Measurements from ENCODE around the gene MTA2. TPM values are rescaled to one million over a fixed set of nuclear protein-coding genes. Genes with fewer than 3 reads are reported as not detected.

MTA2 gene
- total RNA-seq, 2 experiments from 2014 or later, result 159 to 179 TPM

GRCh38 chr11:62612366-62613290 lies 11.0 kb upstream of the MTA2 start, which contains the start of the genes EML3 and ROM1:
Gene EML3 (minus strand): TSS chr11:62612775. CDS start chr11:62612457, 318 bp downstream.
Gene ROM1 (plus strand): TSS chr11:62613257. CDS start chr11:62613282, 25 bp downstream.
- Mint-ChIP-seq H3K9me3 (ENCODE audit: low read depth) (no peaks in the 10 kb centered on the region), H3K36me3 (ENCODE audit: low read depth) (peaks cover 42% of the 10 kb centered on the region), H3K27me3 (no peaks in the 10 kb centered on the region), H3K4me3 (peak within 1 kb of the TSS; percentile 91), H3K27ac (peak within 1 kb of the TSS; percentile 90), H3K4me1 (peaks cover 37% of the 10 kb centered on the region)
- intact Hi-C loops (cut with DNase I, micrococcal nuclease), result loop anchor here (1.0 to 5.0 kb wide), 13 partner anchors 10 to 245 kb away; partner anchors contain the start of genes C11orf98 (in 2 of the 2), CSKMT (in 2 of the 2), GANAB (in 2 of the 2) and BSCL2 (in 1 of the 2)
- POLR2A ChIA-PET, result interaction anchor here (0.5 to 2.9 kb wide), 7 partner anchors 9 to 229 kb away, joined by 3 to 21 read pairs (median 6); partner anchors contain the start of genes B3GAT3, C11orf98, CSKMT and MTA2
- ATAC-seq (peak; percentile 78), DNase-seq (peak; percentile 91)
- CTCF ChIA-PET, result interaction anchor here (0.7 to 2.9 kb wide), 14 partner anchors 9 to 52 kb away, joined by 3 to 19 read pairs (median 4); partner anchors contain the start of genes B3GAT3, C11orf98, EEF1G and MTA2

GRCh38 chr11:62611705-62612365 lies 10.2 kb upstream of the MTA2 start:
- CTCF ChIA-PET, result interaction anchor here (0.7 to 2.9 kb wide), 17 partner anchors 10 to 106 kb away, joined by 3 to 19 read pairs (median 4); partner anchors contain the start of genes B3GAT3, C11orf98, EEF1G and MTA2
- Mint-ChIP-seq H3K36me3 (ENCODE audit: low read depth) (peaks cover 44% of the 10 kb centered on the region), H3K4me3 (peak overlapping the region; percentile 91), H3K4me1 (peaks cover 38% of the 10 kb centered on the region), H3K27me3 (no peaks in the 10 kb centered on the region), H3K27ac (peak overlapping the region; percentile 90), H3K9me3 (ENCODE audit: low read depth) (no peaks in the 10 kb centered on the region)
- POLR2A ChIA-PET, result interaction anchor here (0.6 to 2.9 kb wide), 8 partner anchors 10 to 267 kb away, joined by 3 to 21 read pairs (median 5); partner anchors contain the start of genes B3GAT3, C11orf98, CSKMT and MTA2
- peak; percentile 72 for DNase-seq
- peak; percentile 25 for ATAC-seq
- intact Hi-C loops (cut with DNase I, micrococcal nuclease), result loop anchor here (1.0 to 5.0 kb wide), 13 partner anchors 10 to 245 kb away; partner anchors contain the start of genes C11orf98 (in 2 of the 2), CSKMT (in 2 of the 2), GANAB (in 2 of the 2) and BSCL2 (in 1 of the 2)

GRCh38 chr11:62610814-62611704 lies 9.4 kb upstream of the MTA2 start:
- ATAC-seq (no peak), DNase-seq (peak; percentile 16)
- peak overlapping the region; percentile 91 for H3K4me3 Mint-ChIP-seq
- ChIA-PET POLR2A (interaction anchor here (0.6 to 2.9 kb wide), 8 partner anchors 9 to 267 kb away, joined by 3 to 21 read pairs (median 5); partner anchors contain the start of genes B3GAT3, C11orf98, CSKMT and MTA2), CTCF (interaction anchor here (0.7 to 2.9 kb wide), 16 partner anchors 10 to 105 kb away, joined by 3 to 19 read pairs (median 4); partner anchors contain the start of genes B3GAT3, C11orf98, EEF1G and MTA2)
- H3K27me3 Mint-ChIP-seq, result no peaks in the 10 kb centered on the region
- H3K9me3 Mint-ChIP-seq (ENCODE audit: low read depth), result no peaks in the 10 kb centered on the region
- peaks cover 43% of the 10 kb centered on the region for H3K36me3 Mint-ChIP-seq (ENCODE audit: low read depth)
- peaks cover 40% of the 10 kb centered on the region for H3K4me1 Mint-ChIP-seq
- peak overlapping the region; percentile 90 for H3K27ac Mint-ChIP-seq
- intact Hi-C loops (cut with DNase I, micrococcal nuclease), result loop anchor here (5.0 kb wide), 2 partner anchors 54 to 246 kb away; no protein-coding TSS in a partner anchor

GRCh38 chr11:62610403-62610802 lies 8.7 kb upstream of the MTA2 start:
- intact Hi-C loops (cut with DNase I, micrococcal nuclease), result loop anchor here (5.0 kb wide), 2 partner anchors 53 to 247 kb away; no protein-coding TSS in a partner anchor
- Mint-ChIP-seq H3K4me3 (peak overlapping the region; percentile 91), H3K36me3 (ENCODE audit: low read depth) (peaks cover 42% of the 10 kb centered on the region), H3K9me3 (ENCODE audit: low read depth) (no peaks in the 10 kb centered on the region), H3K4me1 (peaks cover 40% of the 10 kb centered on the region), H3K27me3 (no peaks in the 10 kb centered on the region), H3K27ac (peak overlapping the region; percentile 81)
- ChIA-PET CTCF (interaction anchor here (0.6 to 2.9 kb wide), 4 partner anchors 17 to 67 kb away, joined by 3 to 19 read pairs (median 6); partner anchors contain the start of gene TUT1), POLR2A (interaction anchor here (0.9 to 2.9 kb wide), 2 partner anchors 9 to 19 kb away, joined by 5 to 11 read pairs; partner anchors contain the start of genes MTA2 and TUT1)
- DNase-seq, result no peak
- no peak for ATAC-seq

- Mint-ChIP-seq H3K36me3 (ENCODE audit: low read depth) (peaks cover 51% of the 10 kb centered on the region), H3K4me3 (no peak overlapping the region), H3K4me1 (peaks cover 30% of the 10 kb centered on the region), H3K9me3 (ENCODE audit: low read depth) (no peaks in the 10 kb centered on the region), H3K27me3 (no peaks in the 10 kb centered on the region), H3K27ac (no peak overlapping the region)
- intact Hi-C loops (cut with DNase I, micrococcal nuclease), result loop anchor here in 1 of 2 experiments (10.0 kb wide), 1 partner anchor 1636 kb away; the partner anchor contains the start of genes FKBP2 and PPP1R14B
- ATAC-seq (no peak), DNase-seq (no peak)
- POLR2A ChIA-PET, result no interaction called here
- CTCF ChIA-PET, result interaction anchor here (0.6 to 1.8 kb wide), 4 partner anchors 17 to 110 kb away, joined by 3 to 9 read pairs (median 4); partner anchors contain the start of gene TUT1
Measured at GRCh38 chr11:62608776-62609175, 7.1 kb upstream of the MTA2 start.

- H3K4me3 Mint-ChIP-seq, result no peak overlapping the region
- ChIA-PET CTCF (interaction anchor here (1.1 to 1.8 kb wide), 3 partner anchors 10 to 52 kb away, joined by 4 to 9 read pairs (median 6); partner anchors contain the start of gene TUT1), POLR2A (interaction anchor here (0.6 to 0.7 kb wide), 3 partner anchors 8 to 233 kb away, joined by 3 to 6 read pairs (median 4); no protein-coding TSS in a partner anchor)
- H3K27ac Mint-ChIP-seq, result no peak overlapping the region
- DNase-seq, result peak; percentile 22
- H3K4me1 Mint-ChIP-seq, result peaks cover 34% of the 10 kb centered on the region
- H3K27me3 Mint-ChIP-seq, result no peaks in the 10 kb centered on the region
- intact Hi-C loops (cut with DNase I, micrococcal nuclease), result loop anchor here in 1 of 2 experiments (10.0 kb wide), 1 partner anchor 1637 kb away; the partner anchor contains the start of genes FKBP2 and PPP1R14B
- ATAC-seq, result no peak
- H3K9me3 Mint-ChIP-seq (ENCODE audit: low read depth), result no peaks in the 10 kb centered on the region
- peaks cover 62% of the 10 kb centered on the region for H3K36me3 Mint-ChIP-seq (ENCODE audit: low read depth)
Measured at GRCh38 chr11:62607714-62608113, 6.0 kb upstream of the MTA2 start.

GRCh38 chr11:62605902-62606301 lies 4.2 kb upstream of the MTA2 start:
- POLR2A ChIA-PET, result interaction anchor here (1.2 kb wide), 1 partner anchor 14 kb away, joined by 4 read pairs; the partner anchor contains the start of gene TUT1
- CTCF ChIA-PET, result no interaction called here
- intact Hi-C loops (cut with DNase I, micrococcal nuclease), result loop anchor here in 1 of 2 experiments (10.0 kb wide), 1 partner anchor 1639 kb away; the partner anchor contains the start of genes FKBP2 and PPP1R14B

GRCh38 chr11:62605467-62605866 lies 3.8 kb upstream of the MTA2 start:
- peaks cover 35% of the 10 kb centered on the region for H3K4me1 Mint-ChIP-seq
- H3K36me3 Mint-ChIP-seq (ENCODE audit: low read depth), result peaks cover 67% of the 10 kb centered on the region
- CTCF ChIA-PET, result no interaction called here
- no peak overlapping the region for H3K4me3 Mint-ChIP-seq
- no peaks in the 10 kb centered on the region for H3K27me3 Mint-ChIP-seq
- intact Hi-C loops (cut with DNase I, micrococcal nuclease), result loop anchor here in 1 of 2 experiments (10.0 kb wide), 1 partner anchor 1639 kb away; the partner anchor contains the start of genes FKBP2 and PPP1R14B
- POLR2A ChIA-PET, result interaction anchor here (1.2 kb wide), 1 partner anchor 14 kb away, joined by 4 read pairs; the partner anchor contains the start of gene TUT1
- H3K27ac Mint-ChIP-seq, result no peak overlapping the region
- no peak for ATAC-seq
- no peaks in the 10 kb centered on the region for H3K9me3 Mint-ChIP-seq (ENCODE audit: low read depth)
- DNase-seq, result no peak

More at GRCh38 chr11:62605902-62606301, 4.2 kb upstream of the MTA2 start:
- Mint-ChIP-seq H3K4me1 (peaks cover 38% of the 10 kb centered on the region), H3K27ac (no peak overlapping the region), H3K36me3 (ENCODE audit: low read depth) (peaks cover 67% of the 10 kb centered on the region), H3K9me3 (ENCODE audit: low read depth) (no peaks in the 10 kb centered on the region), H3K27me3 (no peaks in the 10 kb centered on the region), H3K4me3 (no peak overlapping the region)
- DNase-seq (no peak), ATAC-seq (no peak)

GRCh38 chr11:62604460-62605120 lies 2.9 kb upstream of the MTA2 start:
- intact Hi-C loops (cut with DNase I, micrococcal nuclease), result loop anchor here in 1 of 2 experiments (10.0 kb wide), 1 partner anchor 1640 kb away; the partner anchor contains the start of genes FKBP2 and PPP1R14B
- Mint-ChIP-seq H3K27ac (no peak overlapping the region), H3K36me3 (ENCODE audit: low read depth) (peaks cover 70% of the 10 kb centered on the region), H3K27me3 (no peaks in the 10 kb centered on the region), H3K4me3 (no peak overlapping the region), H3K4me1 (peaks cover 36% of the 10 kb centered on the region), H3K9me3 (ENCODE audit: low read depth) (no peaks in the 10 kb centered on the region)
- ATAC-seq, result no peak
- ChIA-PET CTCF (interaction anchor here (0.8 to 0.9 kb wide), 2 partner anchors 12 to 30 kb away, joined by 3 to 4 read pairs; no protein-coding TSS in a partner anchor), POLR2A (interaction anchor here (1.4 kb wide), 1 partner anchor 13 kb away, joined by 4 read pairs; the partner anchor contains the start of gene TUT1)
- DNase-seq, result no peak

Measured in activated CD4-positive, alpha-beta T cell treated with anti-CD3 and anti-CD28 coated beads for 36 hours (primary cell).